HepG2 (cell line): ENCODE measurements around the gene CDHR3. TPM values are rescaled to one million over a fixed set of nuclear protein-coding genes. Genes with fewer than 3 reads are reported as not detected.
A peak's percentile ranks its signal among the peaks of the same experiment; 100 is the strongest.

Experiments used
- ATAC-seq: fragments of 200-7000 bp; cut with Tn5 transposase; 3 replicates; pipeline ENCODE4 v1.9.1; 2020; ENCODE audit warnings: mild to moderate bottlenecking, moderate library complexity
- BruUV-seq: library from RNA; stranded (reverse); fragments of 400-500 nt; replicated peaks from 2 replicates; lab custom pipeline; 2021; lab: Mats Ljungman, UMichigan
- CTCF ChIA-PET: fragments of 300-600 bp; formaldehyde crosslinking; extraction: SDS; loops from one replicate; lab custom pipeline; 2021; ENCODE audit warnings: low total read pairs, inconsistent platforms, low intra/inter-chr PET ratio; lab: Yijun Ruan, JAX
- POLR2A ChIA-PET: fragments of 350-600 bp; sonication (Branson Sonifier 250); formaldehyde crosslinking; loops from one replicate; lab custom pipeline; 2020; ENCODE audit warnings: antibody characterized with exemption, inconsistent platforms; lab: Yijun Ruan, JAX
- DNase-seq: peaks from one replicate; pipeline ENCODE4 v3.0.0-alpha.2; 2015; ENCODE audit warnings: low spot score
- FAIRE-seq: peaks from 3 replicates; lab custom pipeline; 2011; peaks lifted over from hg19 to GRCh38; lab: Jason Lieb, UNC
- H2AFZ ChIP-seq: one replicate; pipeline ENCODE4 v1.6.1; 2011; ENCODE audit warnings: low read length, inconsistent platforms
- H3K27ac ChIP-seq: fragments of 300-600 bp; 3 replicates; pipeline ENCODE4 v1.8.0; 2011; ENCODE audit warnings: mixed run types, mild to moderate bottlenecking, mixed read lengths, low read length, inconsistent platforms; ENCODE audit not compliant: insufficient read depth; ENCODE audit errors: extremely low read length
- H3K27me3 ChIP-seq, 2 experiments: fragments of 200-600 bp in 1 of 2; 2 replicates in 1 of 2; 3 replicates in 1 of 2; pipeline versions ENCODE4 v1.6.0 to v1.8.0; 2011; ENCODE audit warnings: low read length in 2 of 2, mild to moderate bottlenecking in 2 of 2, moderate library complexity in 2 of 2, inconsistent platforms in 1 of 2; ENCODE audit not compliant: insufficient read depth in 2 of 2, control insufficient read depth in 1 of 2
- H3K36me3 ChIP-seq, 2 experiments: fragments of 200-600 bp in 1 of 2; replicated peaks in 1 of 2; 2 replicates in 1 of 2; 3 replicates in 1 of 2; pipeline versions ENCODE4 v1.5.1 to v1.8.0; 2011; ENCODE audit warnings: low read length in 2 of 2, inconsistent platforms in 1 of 2; ENCODE audit not compliant: insufficient read depth in 2 of 2, control insufficient read depth in 1 of 2
- H3K4me1 ChIP-seq: 2 replicates; pipeline ENCODE4 v1.5.1; 2012; ENCODE audit warnings: low read length, inconsistent platforms; ENCODE audit not compliant: insufficient read depth
- H3K4me2 ChIP-seq: 2 replicates; pipeline ENCODE4 v1.6.0; 2011; ENCODE audit warnings: low read depth, low read length, inconsistent platforms
- H3K4me3 ChIP-seq, 3 experiments: fragments of 200-600 bp in 1 of 3; sonication (generic), shearing (Covaris generic) in 1 of 3; replicated peaks in 1 of 3; 2 replicates each; pipeline ENCODE4 v1.5.1; 2011 to 2016; ENCODE audit warnings: low read length in 3 of 3, inconsistent platforms in 2 of 3, low read depth in 2 of 3, mild to moderate bottlenecking in 2 of 3, control low read depth in 1 of 3, mixed read lengths in 1 of 3; ENCODE audit not compliant: insufficient read depth in 1 of 3
- H3K79me2 ChIP-seq: one replicate; pipeline ENCODE4 v1.6.1; 2011; ENCODE audit warnings: low read length, inconsistent platforms; ENCODE audit not compliant: insufficient read depth
- H3K9ac ChIP-seq: 2 replicates; pipeline ENCODE4 v1.6.0; 2011; ENCODE audit warnings: mild to moderate bottlenecking, low read depth, low read length, inconsistent platforms; ENCODE audit not compliant: insufficient read depth
- H3K9me3 ChIP-seq: 2 replicates; pipeline ENCODE4 v1.5.1; 2012; ENCODE audit warnings: mild to moderate bottlenecking, low read length
- H4K20me1 ChIP-seq: 2 replicates; pipeline ENCODE4 v1.6.0; 2011; ENCODE audit warnings: inconsistent platforms, mild to moderate bottlenecking, low read length, moderate library complexity; ENCODE audit not compliant: insufficient read depth
- DMAP1 ChIP-seq: IDR thresholded peaks from 2 replicates; pipeline ENCODE4 v1.6.1; 2016
- ERF ChIP-seq: IDR thresholded peaks from 2 replicates; pipeline ENCODE4 v1.6.1; 2018; ENCODE audit warnings: missing biosample characterization, missing genetic modification reagents
- HCFC1 ChIP-seq: fragments of 150-350 bp; IDR thresholded peaks from 2 replicates; pipeline ENCODE4 v1.6.1; 2014; ENCODE audit warnings: low read depth, low read length
- KAT2B ChIP-seq: fragments of 150-350 bp; IDR thresholded peaks from 2 replicates; pipeline ENCODE4 v1.6.1; 2014; ENCODE audit warnings: low read depth, low read length, borderline replicate concordance
- NFATC3 ChIP-seq: sonication (generic); formaldehyde crosslinking; IDR thresholded peaks from 2 replicates; pipeline ENCODE4 v1.5.1; 2020; ENCODE audit warnings: mild to moderate bottlenecking, missing genetic modification reagents
- SP140L ChIP-seq: sonication (generic); formaldehyde crosslinking; IDR thresholded peaks from 2 replicates; pipeline ENCODE4 v1.4.0; 2020; ENCODE audit warnings: missing genetic modification reagents, borderline replicate concordance
- TEAD2 ChIP-seq: sonication (generic); formaldehyde crosslinking; IDR thresholded peaks from 2 replicates; pipeline ENCODE4 v1.9.0; 2021; ENCODE audit warnings: missing genetic modification reagents
- ZNF350 ChIP-seq: sonication (generic); formaldehyde crosslinking; IDR thresholded peaks from 2 replicates; pipeline ENCODE4 v1.4.0; 2020; ENCODE audit warnings: mild to moderate bottlenecking, low read depth, missing genetic modification reagents, borderline replicate concordance
- WGBS: methylation state at CpG from one replicate; pipeline ENCODE4 v1.1.6; 2017; ENCODE audit warnings: low lambda C conversion rate; 5-methylcytosine and 5-hydroxymethylcytosine counted together
- in situ Hi-C: cut with HindIII; loops from 2 replicates; pipeline ENCODE4 v1.10.0; 2017; ENCODE audit warnings: low pct_unique_long_range_greater_than_20kb; ENCODE audit not compliant: extremely low pct_ligation_motif_present
- intact Hi-C: fragments of 100-400 bp; cut with micrococcal nuclease; formaldehyde crosslinking; loops from one replicate; pipeline ENCODE4 v1.10.0; 2022; ENCODE audit not compliant: unreplicated experiment
- polyA plus RNA-seq, 8 experiments: library from polyadenylated mRNA; depleted of rRNA in 3 of 8; stranded (reverse) in 7 of 8; unstranded in 1 of 8; fragments of >200 nt; fragmentation: Illumina TruSeq in 4 of 8; extraction: Trizol in 4 of 8; gene quantifications; 2 replicates each; pipeline versions ENCODE4 v1.2.1 to v1.2.3, GENCODE V29; 2011 to 2016; ENCODE audit warnings: low read depth in 4 of 8, missing spikeins in 1 of 8, mixed read lengths in 1 of 8; ENCODE audit not compliant: insufficient read depth in 1 of 8
- total RNA-seq, 5 experiments: library from RNA; depleted of rRNA; stranded (reverse); fragments of >200 nt; fragmentation: Illumina TruSeq; extraction: Trizol; gene quantifications; 2 replicates each; pipeline ENCODE4 v1.2.3, GENCODE V29; 2016; ENCODE audit warnings: low read depth in 1 of 5
- TF ChIP-seq, protein P1 (sequence below), 2 experiments: sonication (generic) in 1 of 2; formaldehyde crosslinking in 1 of 2; IDR thresholded peaks; 2 replicates each; pipeline versions ENCODE4 v1.4.0 to v1.6.1; 2016 to 2020; ENCODE audit warnings: borderline replicate concordance in 1 of 2, low read depth in 1 of 2, mild to moderate bottlenecking in 1 of 2, missing genetic modification reagents in 1 of 2
- TF ChIP-seq, protein P2 (sequence below): sonication (generic); formaldehyde crosslinking; IDR thresholded peaks from one replicate; pipeline ENCODE4 v1.5.1; 2020; ENCODE audit warnings: mild to moderate bottlenecking, missing genetic modification reagents; ENCODE audit errors: not compliant biosample characterization

The CDHR3 gene
- total and polyA plus RNA-seq, 2 of the 13 experiments (the other 11 are each of a cell fraction or from before 2014, with no cell fraction given): 6.5 to 11.8 TPM

DNA sequence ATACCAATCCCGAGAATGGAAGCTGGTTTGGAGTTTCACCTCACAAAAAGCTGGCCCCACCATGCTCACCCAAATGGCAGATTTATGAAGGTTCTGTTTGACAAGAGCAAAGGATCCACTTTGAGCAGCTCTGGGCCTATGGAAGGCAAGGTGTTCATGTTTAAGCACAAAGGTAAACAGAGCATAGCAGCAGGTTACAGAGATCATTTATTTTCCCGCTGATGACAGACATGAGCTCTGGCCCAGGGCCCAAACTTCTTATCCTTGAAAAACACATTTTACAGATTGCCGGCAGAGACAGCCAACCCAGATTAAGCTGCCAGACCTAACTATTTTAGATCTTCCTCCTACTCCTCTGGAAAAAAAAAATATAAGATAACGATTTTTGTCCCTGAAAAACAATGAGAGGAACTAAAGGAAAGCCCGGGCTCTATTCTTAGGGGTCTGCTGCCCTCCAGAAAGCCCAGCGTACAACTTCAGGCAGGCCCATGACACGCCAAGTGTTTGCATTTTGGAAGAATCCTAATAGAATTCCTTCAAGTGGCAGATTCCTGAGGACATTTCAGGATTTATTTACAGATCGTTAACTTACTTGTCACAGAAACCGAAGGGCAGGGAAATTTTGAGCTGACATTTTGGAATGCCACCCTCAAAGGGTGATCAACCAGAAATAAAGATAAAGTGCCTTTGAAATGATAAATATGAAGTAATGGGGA lies 109.1 kb downstream of the CDHR3 start:
- FAIRE-seq (peak; percentile 93), DNase-seq (peak; percentile 87), ATAC-seq (peak; percentile 96)
- H3K79me2 ChIP-seq: no peaks in the 10 kb centered on the region
- H3K4me2 ChIP-seq: peak overlapping the region; percentile 57
- ChIA-PET CTCF (no interaction called here), POLR2A (interaction anchor here (0.9 kb wide), 1 partner anchor 40 kb away, joined by 5 read pairs; the partner anchor contains the start of gene SYPL1)
- H3K9ac ChIP-seq: no peak overlapping the region
- no peak overlapping the region for H2AFZ ChIP-seq
- no peaks in the 10 kb centered on the region for H3K9me3 ChIP-seq
- peaks cover 74% of the 10 kb centered on the region for H3K4me1 ChIP-seq
- intact Hi-C loops (no loop called here), in situ Hi-C loops (no loop called here)
- peaks cover 0 to 4% of the 10 kb centered on the region in 2 experiments; a peak in 2 of 5 replicates for H3K27me3 ChIP-seq
- no peaks in the 10 kb centered on the region for H3K36me3 ChIP-seq
- H4K20me1 ChIP-seq: no peaks in the 10 kb centered on the region
- BruUV-seq: no TSS peak
- H3K4me3 ChIP-seq: no peak overlapping the region; a peak in 1 of 6 replicates
- WGBS: 0% methylated on average over 9 of the region's 9 CpGs
- peak overlapping the region; percentile 47 for H3K27ac ChIP-seq
- no peak for TF ChIP-seq HCFC1
- TF ChIP-seq ERF (CRISPR knock-in tag): no peak
- TF ChIP-seq ZNF350 (CRISPR knock-in tag): no peak
- TF ChIP-seq, protein P1, sequence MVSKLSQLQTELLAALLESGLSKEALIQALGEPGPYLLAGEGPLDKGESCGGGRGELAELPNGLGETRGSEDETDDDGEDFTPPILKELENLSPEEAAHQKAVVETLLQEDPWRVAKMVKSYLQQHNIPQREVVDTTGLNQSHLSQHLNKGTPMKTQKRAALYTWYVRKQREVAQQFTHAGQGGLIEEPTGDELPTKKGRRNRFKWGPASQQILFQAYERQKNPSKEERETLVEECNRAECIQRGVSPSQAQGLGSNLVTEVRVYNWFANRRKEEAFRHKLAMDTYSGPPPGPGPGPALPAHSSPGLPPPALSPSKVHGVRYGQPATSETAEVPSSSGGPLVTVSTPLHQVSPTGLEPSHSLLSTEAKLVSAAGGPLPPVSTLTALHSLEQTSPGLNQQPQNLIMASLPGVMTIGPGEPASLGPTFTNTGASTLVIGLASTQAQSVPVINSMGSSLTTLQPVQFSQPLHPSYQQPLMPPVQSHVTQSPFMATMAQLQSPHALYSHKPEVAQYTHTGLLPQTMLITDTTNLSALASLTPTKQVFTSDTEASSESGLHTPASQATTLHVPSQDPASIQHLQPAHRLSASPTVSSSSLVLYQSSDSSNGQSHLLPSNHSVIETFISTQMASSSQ (IDR thresholded peaks at IDR 0.05; ENCODE audit: low read depth): no peak
- TF ChIP-seq, protein P1 (CRISPR knock-in tag; IDR thresholded peaks at IDR 0.05; ENCODE audit: borderline replicate concordance): no peak; the same call in 1 of the 2 replicates
- TF ChIP-seq TEAD2 (CRISPR knock-in tag): no peak
- no peak for TF ChIP-seq KAT2B
- TF ChIP-seq, protein P2, sequence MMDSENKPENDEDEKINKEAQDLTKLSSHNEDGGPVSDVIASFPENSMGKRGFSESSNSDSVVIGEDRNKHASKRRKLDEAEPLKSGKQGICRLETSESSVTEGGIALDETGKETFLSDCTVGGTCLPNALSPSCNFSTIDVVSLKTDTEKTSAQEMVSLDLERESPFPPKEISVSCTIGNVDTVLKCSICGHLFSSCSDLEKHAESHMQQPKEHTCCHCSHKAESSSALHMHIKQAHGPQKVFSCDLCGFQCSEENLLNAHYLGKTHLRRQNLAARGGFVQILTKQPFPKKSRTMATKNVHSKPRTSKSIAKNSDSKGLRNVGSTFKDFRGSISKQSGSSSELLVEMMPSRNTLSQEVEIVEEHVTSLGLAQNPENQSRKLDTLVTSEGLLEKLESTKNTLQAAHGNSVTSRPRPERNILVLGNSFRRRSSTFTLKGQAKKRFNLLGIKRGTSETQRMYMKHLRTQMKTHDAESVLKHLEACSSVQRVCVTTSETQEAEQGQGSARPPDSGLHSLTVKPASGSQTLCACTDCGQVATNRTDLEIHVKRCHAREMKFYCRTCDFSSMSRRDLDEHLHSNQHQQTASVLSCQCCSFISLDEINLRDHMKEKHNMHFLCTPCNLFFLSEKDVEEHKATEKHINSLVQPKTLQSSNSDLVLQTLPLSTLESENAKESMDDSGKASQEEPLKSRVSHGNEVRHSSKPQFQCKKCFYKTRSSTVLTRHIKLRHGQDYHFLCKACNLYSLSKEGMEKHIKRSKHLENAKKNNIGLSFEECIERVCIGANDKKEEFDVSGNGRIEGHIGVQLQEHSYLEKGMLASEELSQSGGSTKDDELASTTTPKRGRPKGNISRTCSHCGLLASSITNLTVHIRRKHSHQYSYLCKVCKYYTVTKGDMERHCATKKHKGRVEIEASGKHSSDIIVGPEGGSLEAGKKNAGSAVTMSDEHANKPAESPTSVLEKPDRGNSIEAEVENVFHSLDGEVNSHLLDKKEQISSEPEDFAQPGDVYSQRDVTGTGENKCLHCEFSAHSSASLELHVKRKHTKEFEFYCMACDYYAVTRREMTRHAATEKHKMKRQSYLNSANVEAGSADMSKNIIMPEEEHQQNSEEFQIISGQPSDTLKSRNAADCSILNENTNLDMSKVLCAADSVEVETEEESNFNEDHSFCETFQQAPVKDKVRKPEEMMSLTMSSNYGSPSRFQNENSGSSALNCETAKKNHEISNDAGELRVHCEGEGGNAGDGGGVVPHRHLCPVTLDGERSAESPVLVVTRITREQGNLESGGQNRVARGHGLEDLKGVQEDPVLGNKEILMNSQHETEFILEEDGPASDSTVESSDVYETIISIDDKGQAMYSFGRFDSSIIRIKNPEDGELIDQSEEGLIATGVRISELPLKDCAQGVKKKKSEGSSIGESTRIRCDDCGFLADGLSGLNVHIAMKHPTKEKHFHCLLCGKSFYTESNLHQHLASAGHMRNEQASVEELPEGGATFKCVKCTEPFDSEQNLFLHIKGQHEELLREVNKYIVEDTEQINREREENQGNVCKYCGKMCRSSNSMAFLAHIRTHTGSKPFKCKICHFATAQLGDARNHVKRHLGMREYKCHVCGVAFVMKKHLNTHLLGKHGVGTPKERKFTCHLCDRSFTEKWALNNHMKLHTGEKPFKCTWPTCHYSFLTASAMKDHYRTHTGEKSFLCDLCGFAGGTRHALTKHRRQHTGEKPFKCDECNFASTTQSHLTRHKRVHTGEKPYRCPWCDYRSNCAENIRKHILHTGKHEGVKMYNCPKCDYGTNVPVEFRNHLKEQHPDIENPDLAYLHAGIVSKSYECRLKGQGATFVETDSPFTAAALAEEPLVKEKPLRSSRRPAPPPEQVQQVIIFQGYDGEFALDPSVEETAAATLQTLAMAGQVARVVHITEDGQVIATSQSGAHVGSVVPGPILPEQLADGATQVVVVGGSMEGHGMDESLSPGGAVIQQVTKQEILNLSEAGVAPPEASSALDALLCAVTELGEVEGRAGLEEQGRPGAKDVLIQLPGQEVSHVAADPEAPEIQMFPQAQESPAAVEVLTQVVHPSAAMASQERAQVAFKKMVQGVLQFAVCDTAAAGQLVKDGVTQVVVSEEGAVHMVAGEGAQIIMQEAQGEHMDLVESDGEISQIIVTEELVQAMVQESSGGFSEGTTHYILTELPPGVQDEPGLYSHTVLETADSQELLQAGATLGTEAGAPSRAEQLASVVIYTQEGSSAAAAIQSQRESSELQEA (CRISPR knock-in tag): no peak
- TF ChIP-seq NFATC3 (CRISPR knock-in tag): no peak
- no peak for TF ChIP-seq SP140L
- TF ChIP-seq DMAP1 (CRISPR knock-in tag): no peak
